ENCODE results near the gene PHAF1. TPM values are rescaled to one million over a fixed set of nuclear protein-coding genes. Genes with fewer than 3 reads are reported as not detected.
"Not testable (repeated sequence)": the region's sequence is repeated elsewhere in the genome, so short reads cannot be mapped to it uniquely, and the experiment has no call there.

PHAF1 gene
- total RNA-seq, 1 experiment from 2014 or later: 34.4 TPM

GRCh38 chr16:67117716-67118115 lies 8.0 kb downstream of the PHAF1 start:
- no peak for TF ChIP-seq CTCF (IDR thresholded peaks at IDR 0.05; ENCODE audit: insufficient read depth in 1 of 2, low read depth in 1 of 2, low read length in 1 of 2, severe bottlenecking in 1 of 2, unreplicated experiment in 1 of 2)
- H3K27ac Mint-ChIP-seq (ENCODE audit: unreplicated experiment): no peak overlapping the region
- H3K27me3 ChIP-seq (replicated peaks; ENCODE audit: control insufficient read depth, insufficient read depth, low read length): no peaks in the 10 kb centered on the region
- peaks cover 45% of the 10 kb centered on the region for H3K36me3 Mint-ChIP-seq (ENCODE audit: insufficient read depth, unreplicated experiment)
- H3K9me3 ChIP-seq: no peaks in the 10 kb centered on the region
- no TSS peak for BruUV-seq (replicated peaks)
- no peak for DNase-seq
- H3K27me3 Mint-ChIP-seq (ENCODE audit: insufficient read depth, unreplicated experiment): no peaks in the 10 kb centered on the region
- H3K36me3 ChIP-seq (ENCODE audit: control insufficient read depth, insufficient read depth, low read length): 0 out of 2 replicates have a peak, but pooled peaks cover 2% of the 10 kb centered on the region
- no peak overlapping the region for H3K4me3 Mint-ChIP-seq (ENCODE audit: unreplicated experiment)
- peaks cover 18% of the 10 kb centered on the region for H3K4me1 ChIP-seq
- POLR2A ChIA-PET: interaction anchor here (0.5 kb wide), 2 partner anchors 51 to 293 kb away, joined by 4 to 5 read pairs; no protein-coding TSS in a partner anchor
- H3K4me3 ChIP-seq (ENCODE audit: low read depth, low read length): no peak overlapping the region
- H3K4me1 Mint-ChIP-seq (ENCODE audit: low read depth, unreplicated experiment): peaks cover 24% of the 10 kb centered on the region
- intact Hi-C loops (cut with micrococcal nuclease; ENCODE audit: unreplicated experiment): no loop called here
- no peaks in the 10 kb centered on the region for H3K9me3 Mint-ChIP-seq (ENCODE audit: unreplicated experiment)
- CTCF ChIA-PET: interaction anchor here (0.7 to 0.8 kb wide), 4 partner anchors 10 to 100 kb away, joined by 3 read pairs; no protein-coding TSS in a partner anchor

GRCh38 chr16:67120025-67120424 lies 10.3 kb downstream of the PHAF1 start:
- ChIA-PET CTCF (interaction anchor here (0.6 kb wide), 1 partner anchor 14 kb away, joined by 3 read pairs; no protein-coding TSS in a partner anchor), POLR2A (no interaction called here)
- no TSS peak for BruUV-seq (replicated peaks)

GRCh38 chr16:67122799-67123198 lies 13.1 kb downstream of the PHAF1 start:
- H3K9me3 Mint-ChIP-seq (ENCODE audit: unreplicated experiment); H3K27me3 Mint-ChIP-seq (ENCODE audit: insufficient read depth, unreplicated experiment); DNase-seq; intact Hi-C loops (cut with micrococcal nuclease; ENCODE audit: unreplicated experiment); H3K4me1 ChIP-seq; H3K4me3 ChIP-seq (ENCODE audit: low read depth, low read length); H3K4me3 Mint-ChIP-seq (ENCODE audit: unreplicated experiment); CTCF ChIA-PET; H3K4me1 Mint-ChIP-seq (ENCODE audit: low read depth, unreplicated experiment); H3K9me3 ChIP-seq; H3K36me3 ChIP-seq (ENCODE audit: control insufficient read depth, insufficient read depth, low read length); POLR2A ChIA-PET; BruUV-seq (replicated peaks); H3K27ac Mint-ChIP-seq (ENCODE audit: unreplicated experiment); H3K27me3 ChIP-seq (replicated peaks; ENCODE audit: control insufficient read depth, insufficient read depth, low read length): not testable (repeated sequence)
- peaks cover 67% of the 10 kb centered on the region for H3K36me3 Mint-ChIP-seq (ENCODE audit: insufficient read depth, unreplicated experiment)

More at GRCh38 chr16:67120025-67120424, 10.3 kb downstream of the PHAF1 start:
- Histone ChIP-seq H3K4me1 (no peaks in the 10 kb centered on the region), H3K27me3 (replicated peaks; ENCODE audit: control insufficient read depth, insufficient read depth, low read length) (no peaks in the 10 kb centered on the region), H3K9me3 (no peaks in the 10 kb centered on the region), H3K4me3 (ENCODE audit: low read depth, low read length) (no peak overlapping the region), H3K36me3 (ENCODE audit: control insufficient read depth, insufficient read depth, low read length) (0 out of 2 replicates have a peak, but pooled peaks cover 2% of the 10 kb centered on the region)
- no peaks in the 10 kb centered on the region for H3K9me3 Mint-ChIP-seq (ENCODE audit: unreplicated experiment)
- H3K27ac Mint-ChIP-seq (ENCODE audit: unreplicated experiment): no peak overlapping the region
- intact Hi-C loops (cut with micrococcal nuclease; ENCODE audit: unreplicated experiment): no loop called here
- DNase-seq: no peak
- peaks cover 8% of the 10 kb centered on the region for H3K4me1 Mint-ChIP-seq (ENCODE audit: low read depth, unreplicated experiment)
- no peaks in the 10 kb centered on the region for H3K27me3 Mint-ChIP-seq (ENCODE audit: insufficient read depth, unreplicated experiment)
- H3K36me3 Mint-ChIP-seq (ENCODE audit: insufficient read depth, unreplicated experiment): peaks cover 56% of the 10 kb centered on the region
- no peak overlapping the region for H3K4me3 Mint-ChIP-seq (ENCODE audit: unreplicated experiment)
- no peak for TF ChIP-seq CTCF (IDR thresholded peaks at IDR 0.05; ENCODE audit: insufficient read depth in 1 of 2, low read depth in 1 of 2, low read length in 1 of 2, severe bottlenecking in 1 of 2, unreplicated experiment in 1 of 2)

GRCh38 chr16:67128417-67128816 lies 18.7 kb downstream of the PHAF1 start:
- Histone ChIP-seq H3K9me3 (no peaks in the 10 kb centered on the region), H3K4me1 (no peaks in the 10 kb centered on the region), H3K27me3 (replicated peaks; ENCODE audit: control insufficient read depth, insufficient read depth, low read length) (no peaks in the 10 kb centered on the region), H3K4me3 (ENCODE audit: low read depth, low read length) (no peak overlapping the region), H3K36me3 (ENCODE audit: control insufficient read depth, insufficient read depth, low read length) (peaks cover 2% of the 10 kb centered on the region; the same call in 1 of the 2 replicates)
- Mint-ChIP-seq H3K4me1 (ENCODE audit: low read depth, unreplicated experiment) (no peaks in the 10 kb centered on the region), H3K27me3 (ENCODE audit: insufficient read depth, unreplicated experiment) (no peaks in the 10 kb centered on the region), H3K4me3 (ENCODE audit: unreplicated experiment) (no peak overlapping the region), H3K36me3 (ENCODE audit: insufficient read depth, unreplicated experiment) (peaks cover 63% of the 10 kb centered on the region), H3K9me3 (ENCODE audit: unreplicated experiment) (no peaks in the 10 kb centered on the region), H3K27ac (ENCODE audit: unreplicated experiment) (no peak overlapping the region)
- DNase-seq: no peak
- CTCF ChIA-PET: no interaction called here
- POLR2A ChIA-PET: no interaction called here
- TF ChIP-seq CTCF (IDR thresholded peaks at IDR 0.05; ENCODE audit: insufficient read depth in 1 of 2, low read depth in 1 of 2, low read length in 1 of 2, severe bottlenecking in 1 of 2, unreplicated experiment in 1 of 2): no peak
- BruUV-seq (replicated peaks): no TSS peak
- intact Hi-C loops (cut with micrococcal nuclease; ENCODE audit: unreplicated experiment): no loop called here

Measured in Caco-2 (cell line).